Prostate gland (tissue), 2 donors: Measurements from ENCODE around the gene POU2AF2. TPM values are rescaled to one million over a fixed set of nuclear protein-coding genes. Genes with fewer than 3 reads are reported as not detected.
"Not testable (repeated sequence)": the region's sequence is repeated elsewhere in the genome, so short reads cannot be mapped to it uniquely, and the experiment has no call there.

ENCODE experiments used
- DNase-seq: peaks from one replicate; pipeline ENCODE4 v3.0.0-alpha.2; 2019; ENCODE audit warnings: low spot score
- H3K27ac ChIP-seq, 2 donors: fragments of 200-600 bp; sonication (generic); 2 replicates each; pipeline ENCODE4 v1.5.1; 2017 to 2019
- H3K27me3 ChIP-seq: fragments of 200-600 bp; sonication (generic); replicated peaks from 2 replicates; pipeline ENCODE4 v1.5.1; 2019; ENCODE audit not compliant: insufficient read depth
- H3K36me3 ChIP-seq, 2 donors: fragments of 200-600 bp; sonication (generic); 1 replicate in 1 of 2; 2 replicates in 1 of 2; pipeline versions ENCODE4 v1.5.1 to v1.8.1; 2017 to 2019
- H3K4me1 ChIP-seq: fragments of 200-600 bp; sonication (generic); replicated peaks from 2 replicates; pipeline ENCODE4 v1.5.1; 2019
- H3K4me3 ChIP-seq, 2 donors: fragments of 200-600 bp; sonication (generic); 2 replicates each; pipeline ENCODE4 v1.5.1; 2017 to 2019
- H3K9me3 ChIP-seq: fragments of 200-600 bp; sonication (generic); 2 replicates; pipeline ENCODE4 v1.5.1; 2017
- CTCF ChIP-seq, 4 experiments: fragments of 200-600 bp in 2 of 4; fragments of 450-650 bp in 2 of 4; sonication (generic) in 2 of 4; IDR thresholded peaks; 1 replicate in 3 of 4; 2 replicates in 1 of 4; pipeline ENCODE4 v1.5.1; 2016 to 2019; ENCODE audit warnings: antibody characterized with exemption in 4 of 4, mild to moderate bottlenecking in 2 of 4, moderate library complexity in 2 of 4
- POLR2A ChIP-seq: fragments of 450-650 bp; IDR thresholded peaks from one replicate; pipeline ENCODE4 v1.6.1; 2016; ENCODE audit warnings: antibody characterized with exemption, mild to moderate bottlenecking
- POLR2AphosphoS5 ChIP-seq: sonication (generic); formaldehyde crosslinking; IDR thresholded peaks from one replicate; pipeline ENCODE4 v1.6.1; 2017; ENCODE audit warnings: antibody characterized with exemption
- WGBS: methylation state at CpG from one replicate; pipeline ENCODE4 v1.1.5; 2018; 5-methylcytosine and 5-hydroxymethylcytosine counted together
- intact Hi-C: fragments of 100-400 bp; cut with DNase I; formaldehyde crosslinking; loops from one replicate; pipeline ENCODE4 v1.14.2; 2022
- total RNA-seq, 2 donors: library from RNA; depleted of rRNA; stranded (reverse); fragments of >200 nt; gene quantifications; one replicate each; pipeline ENCODE4 v1.1.0, GENCODE V29; 2016

The POU2AF2 gene
- total RNA-seq, 2 donors from 2014 or later, result 0.74 TPM; not detected in 1

- no peaks in the 10 kb centered on the region for H3K4me1 ChIP-seq
- H3K9me3 ChIP-seq, result no peaks in the 10 kb centered on the region
- WGBS, result 79% methylated on average over 1 of the region's 1 CpG
- no peaks in the 10 kb centered on the region for H3K36me3 ChIP-seq
- no peak for DNase-seq
- TF ChIP-seq POLR2A (no peak), POLR2AphosphoS5 (no peak), CTCF (IDR thresholded peaks at IDR 0.05) (no peak)
- no peak overlapping the region for H3K27ac ChIP-seq
- H3K4me3 ChIP-seq, result no peak overlapping the region
- intact Hi-C loops, result no loop called here
- no peaks in the 10 kb centered on the region for H3K27me3 ChIP-seq
These were observed 19.1 kb downstream of the POU2AF2 start for GRCh38 chr11:111264646-111265045.

GRCh38 chr11:111265421-111265820, 19.9 kb downstream of the POU2AF2 start:
- no peaks in the 10 kb centered on the region for H3K4me1 ChIP-seq
- 93% methylated on average over 2 of the region's 2 CpGs for WGBS

GRCh38 chr11:111268303-111268702, 22.8 kb downstream of the POU2AF2 start:
- not testable (repeated sequence) for H3K36me3 ChIP-seq

More at GRCh38 chr11:111265421-111265820, 19.9 kb downstream of the POU2AF2 start:
- Histone ChIP-seq H3K27me3 (no peaks in the 10 kb centered on the region), H3K36me3 (no peaks in the 10 kb centered on the region), H3K9me3 (no peaks in the 10 kb centered on the region), H3K4me3 (no peak overlapping the region), H3K27ac (no peak overlapping the region)
- intact Hi-C loops, result no loop called here
- no peak for DNase-seq
- TF ChIP-seq POLR2AphosphoS5 (no peak), POLR2A (no peak), CTCF (IDR thresholded peaks at IDR 0.05) (no peak)

GRCh38 chr11:111269146-111269868, 23.8 kb downstream of the POU2AF2 start:
- TF ChIP-seq POLR2AphosphoS5 (no peak), CTCF (IDR thresholded peaks at IDR 0.05) (no peak), POLR2A (no peak)
- no peak overlapping the region for H3K27ac ChIP-seq
- no peak for DNase-seq
- H3K36me3 ChIP-seq, result no peaks in the 10 kb centered on the region
- no peaks in the 10 kb centered on the region for H3K27me3 ChIP-seq
- 52% methylated on average over 5 of the region's 5 CpGs for WGBS
- intact Hi-C loops, result no loop called here
- no peaks in the 10 kb centered on the region for H3K9me3 ChIP-seq
- H3K4me1 ChIP-seq, result no peaks in the 10 kb centered on the region
- no peak overlapping the region for H3K4me3 ChIP-seq

More at GRCh38 chr11:111268303-111268702, 22.8 kb downstream of the POU2AF2 start:
- intact Hi-C loops, H3K27me3 ChIP-seq, DNase-seq, H3K9me3 ChIP-seq, H3K4me1 ChIP-seq, H3K4me3 ChIP-seq, H3K27ac ChIP-seq: not testable (repeated sequence)
- 48% methylated on average over 4 of the region's 4 CpGs for WGBS

GRCh38 chr11:111272420-111272819, 26.9 kb downstream of the POU2AF2 start:
- TF ChIP-seq POLR2AphosphoS5, result no peak
- no peak for TF ChIP-seq POLR2A
- no peak for TF ChIP-seq CTCF (IDR thresholded peaks at IDR 0.05)
- H3K27ac ChIP-seq, result no peak overlapping the region
- H3K9me3 ChIP-seq, result no peaks in the 10 kb centered on the region
- H3K36me3 ChIP-seq, result no peaks in the 10 kb centered on the region
- H3K27me3 ChIP-seq, result no peaks in the 10 kb centered on the region
- intact Hi-C loops, result no loop called here
- no peaks in the 10 kb centered on the region for H3K4me1 ChIP-seq
- 85% methylated on average over 3 of the region's 3 CpGs for WGBS
- no peak for DNase-seq
- no peak overlapping the region for H3K4me3 ChIP-seq
